Fibroblast of the aortic adventitia (primary cell): Measurements from ENCODE around the gene HUNK. TPM values are rescaled to one million over a fixed set of nuclear protein-coding genes. Genes with fewer than 3 reads are reported as not detected.

Source experiments
- DNase-seq: peaks from one replicate; pipeline ENCODE4 v3.0.0-alpha.2; 2010; ENCODE audit warnings: low read depth
- H3K4me3 ChIP-seq: 2 replicates; pipeline ENCODE4 v1.5.1; 2011; ENCODE audit warnings: low read depth, mild to moderate bottlenecking, control low read depth, low read length, moderate library complexity
- CTCF ChIP-seq: IDR thresholded peaks from 2 replicates; pipeline ENCODE4 v1.5.1; 2011; ENCODE audit warnings: mild to moderate bottlenecking, low read length, control low read depth, inconsistent platforms; ENCODE audit not compliant: insufficient read depth
- total RNA-seq: library from RNA; depleted of rRNA; stranded (reverse); fragments of >200 nt; gene quantifications from 2 replicates; pipeline ENCODE4 v1.2.3, GENCODE V29; 2012; ENCODE audit warnings: low replicate concordance

Gene HUNK
- total RNA-seq, 1 donor = 0.45 TPM

DNA sequence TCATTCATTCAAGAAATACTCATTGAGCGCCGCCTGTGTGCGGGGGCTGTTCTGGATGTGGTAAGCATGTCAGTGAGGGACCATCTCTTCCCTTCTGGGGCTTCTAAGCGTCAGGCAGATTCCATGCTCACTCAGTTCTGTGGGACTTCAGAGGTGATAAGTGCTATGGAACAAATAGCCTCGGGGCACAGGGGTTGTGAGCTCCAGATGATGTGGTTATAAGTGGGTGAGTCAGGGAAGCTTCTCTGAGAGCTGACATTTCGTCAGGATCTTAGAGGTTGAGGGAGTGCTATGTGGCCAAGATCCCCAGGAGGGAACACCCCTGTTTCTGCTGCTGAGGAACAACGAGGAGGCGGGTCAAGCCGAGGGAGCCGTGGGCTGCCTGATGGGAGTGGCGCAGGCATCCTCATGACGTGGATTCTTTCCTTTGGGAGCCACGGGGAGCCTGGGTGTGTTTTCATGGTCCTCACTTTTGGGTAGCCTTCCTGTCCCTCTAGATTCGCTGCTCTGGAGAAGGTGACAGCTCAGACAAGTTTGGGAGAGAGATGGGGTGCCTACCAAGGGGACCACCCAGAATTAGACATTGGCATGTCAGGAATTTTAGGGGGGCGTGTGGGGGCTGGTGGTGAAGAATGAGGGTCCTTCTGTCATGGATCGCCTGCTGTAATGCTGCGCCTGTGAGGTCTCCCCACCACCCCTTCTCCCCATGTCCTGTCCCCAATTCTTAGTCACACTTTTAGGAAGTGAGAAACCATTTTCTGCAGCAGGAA lies 38.5 kb downstream of the HUNK start:
- TF ChIP-seq CTCF = no peak
- DNase-seq = no peak
- H3K4me3 ChIP-seq = no peak overlapping the region

- DNase-seq = no peak
- no peak overlapping the region for H3K4me3 ChIP-seq
- TF ChIP-seq CTCF = no peak
Measured at GRCh38 chr21:31912501-31912900, 39.7 kb downstream of the HUNK start.

DNA sequence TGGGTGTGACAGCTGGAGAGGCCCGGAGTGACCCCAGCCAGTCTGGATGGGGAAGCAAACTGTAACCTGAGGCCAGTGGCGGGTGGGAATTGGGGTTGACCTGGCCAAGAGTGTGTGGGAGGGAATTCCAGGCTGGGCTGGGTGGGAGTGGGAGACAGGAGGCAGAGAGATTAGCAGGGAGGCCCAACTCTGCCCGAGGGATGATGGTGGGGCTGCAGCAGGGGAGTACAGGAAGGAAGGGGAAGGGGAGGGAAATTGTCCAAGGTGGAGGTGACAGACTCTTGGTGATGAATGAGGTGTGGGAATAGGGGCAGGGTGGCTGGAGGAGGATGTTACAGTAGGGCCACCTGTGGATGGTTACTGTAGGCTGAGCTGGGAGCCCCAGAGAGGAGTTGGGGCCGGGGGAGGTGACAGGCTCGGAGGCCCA lies 40.4 kb downstream of the HUNK start:
- no peak for TF ChIP-seq CTCF
- no peak for DNase-seq
- H3K4me3 ChIP-seq = no peak overlapping the region

- no peak for DNase-seq
- no peak for TF ChIP-seq CTCF
Measured at GRCh38 chr21:31914472-31914871, 41.7 kb downstream of the HUNK start.

GRCh38 chr21:31915566-31915965 lies 42.7 kb downstream of the HUNK start:
- TF ChIP-seq CTCF = no peak
- DNase-seq = no peak

More at GRCh38 chr21:31914472-31914871, 41.7 kb downstream of the HUNK start:
- H3K4me3 ChIP-seq = no peak overlapping the region

DNA sequence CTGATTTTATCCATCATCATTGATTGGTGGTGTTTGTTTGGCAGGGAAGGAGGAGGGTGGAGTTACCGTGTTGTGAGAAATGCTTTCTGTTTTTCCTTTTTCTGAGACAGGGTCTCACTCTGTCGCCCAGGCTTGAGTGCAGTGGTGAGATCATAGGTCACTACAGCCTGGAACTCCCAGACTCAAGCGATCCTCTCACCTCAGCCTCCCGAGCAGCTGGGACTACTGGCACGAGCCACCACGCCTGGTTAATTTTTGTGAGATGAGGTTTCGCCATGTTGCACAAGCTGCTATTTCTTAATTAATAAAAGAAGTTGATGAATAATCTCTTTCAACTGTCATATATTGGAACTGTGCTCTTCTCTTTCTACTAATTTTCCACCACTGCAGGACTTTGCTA lies 44.3 kb downstream of the HUNK start:
- no peak for TF ChIP-seq CTCF
- no peak overlapping the region for H3K4me3 ChIP-seq
- DNase-seq = no peak

More at GRCh38 chr21:31915566-31915965, 42.7 kb downstream of the HUNK start:
- H3K4me3 ChIP-seq = no peak overlapping the region
